ENCODE results near the gene SLC25A21.

Gene SLC25A21

DNA sequence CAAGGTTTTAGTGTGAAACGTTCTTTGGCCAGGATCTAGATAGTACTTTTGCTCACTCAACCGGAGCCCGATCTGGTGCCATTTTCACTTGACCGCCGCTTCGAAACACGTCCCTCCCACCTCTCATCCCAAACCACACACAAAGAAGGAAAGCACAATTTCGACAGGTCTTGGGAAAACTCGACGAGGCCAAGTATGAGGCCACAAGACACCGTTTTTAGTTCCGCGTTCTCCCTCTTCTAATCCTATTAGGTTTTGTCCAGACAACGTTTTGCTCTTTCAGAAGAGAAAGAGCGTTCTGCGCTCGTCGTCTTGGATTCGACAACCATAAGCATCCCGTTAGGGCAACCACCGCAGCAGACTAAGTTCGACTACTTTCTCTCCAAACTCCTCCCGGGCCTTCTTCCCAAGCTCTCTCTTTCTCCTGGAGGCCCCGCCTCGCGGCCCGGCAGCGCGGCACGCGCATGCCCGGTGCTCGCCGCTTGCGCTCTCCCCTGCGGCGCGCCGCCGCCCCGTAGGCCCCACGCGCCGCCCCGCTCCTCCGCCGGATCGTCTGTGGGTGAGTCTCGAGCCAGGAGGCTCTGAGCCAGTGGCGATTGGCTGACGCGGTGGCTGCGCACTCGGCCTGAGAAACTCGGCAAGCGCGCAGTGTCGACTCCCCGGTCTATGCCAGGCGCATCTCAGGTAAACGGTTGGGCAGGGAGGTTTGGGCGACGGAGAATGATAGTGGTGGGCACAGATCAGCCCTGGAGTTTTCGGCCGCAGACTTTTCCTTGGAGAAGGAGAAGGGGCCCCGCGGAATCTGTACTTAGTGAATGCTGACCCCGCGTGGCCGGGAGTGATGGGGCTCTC is 25.2 kb upstream of the SLC25A21 start, which contains the start of gene MIPOL1 (continued):
- TF ChIP-seq, protein P1, sequence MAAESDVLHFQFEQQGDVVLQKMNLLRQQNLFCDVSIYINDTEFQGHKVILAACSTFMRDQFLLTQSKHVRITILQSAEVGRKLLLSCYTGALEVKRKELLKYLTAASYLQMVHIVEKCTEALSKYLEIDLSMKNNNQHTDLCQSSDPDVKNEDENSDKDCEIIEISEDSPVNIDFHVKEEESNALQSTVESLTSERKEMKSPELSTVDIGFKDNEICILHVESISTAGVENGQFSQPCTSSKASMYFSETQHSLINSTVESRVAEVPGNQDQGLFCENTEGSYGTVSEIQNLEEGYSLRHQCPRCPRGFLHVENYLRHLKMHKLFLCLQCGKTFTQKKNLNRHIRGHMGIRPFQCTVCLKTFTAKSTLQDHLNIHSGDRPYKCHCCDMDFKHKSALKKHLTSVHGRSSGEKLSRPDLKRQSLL (tag by site-specific recombination; IDR thresholded peaks at IDR 0.05) = 0 out of 2 replicates have a peak, but pooled peaks have one; percentile 9
- TF ChIP-seq REPIN1 (tag by site-specific recombination; IDR thresholded peaks at IDR 0.05; ENCODE audit: low read depth) (0 out of 2 replicates have a peak, but pooled peaks have one; percentile 33), ZNF600 (tag by site-specific recombination; IDR thresholded peaks at IDR 0.05) (peak; percentile 81), ZNF155 (tag by site-specific recombination; IDR thresholded peaks at IDR 0.05) (no peak), IKZF3 (tag by site-specific recombination; IDR thresholded peaks at IDR 0.05) (peak; percentile 94), ZNF335 (tag by site-specific recombination; conservative IDR thresholded peaks at IDR 0.05) (peak; percentile 92), KLF16 (tag by site-specific recombination; IDR thresholded peaks at IDR 0.05) (peak; percentile 34; the same call in 1 of the 2 replicates), ZNF175 (tag by site-specific recombination; IDR thresholded peaks at IDR 0.05) (no peak), ZIC2 (tag by site-specific recombination; IDR thresholded peaks at IDR 0.05) (peak; percentile 26; the same call in 1 of the 2 replicates), ZNF623 (tag by site-specific recombination; IDR thresholded peaks at IDR 0.05) (no peak), KLF1 (tag by site-specific recombination; IDR thresholded peaks at IDR 0.05) (peak; percentile 28; the same call in 1 of the 2 replicates), ZNF596 (tag by site-specific recombination; IDR thresholded peaks at IDR 0.05) (peak; percentile 64; the same call in 1 of the 2 replicates), ZNF660 (tag by site-specific recombination; IDR thresholded peaks at IDR 0.05) (peak; percentile 59; the same call in 1 of the 2 replicates), ZSCAN30 (tag by site-specific recombination; IDR thresholded peaks at IDR 0.05) (peak; percentile 3; the same call in 1 of the 2 replicates), ZXDB (tag by site-specific recombination; IDR thresholded peaks at IDR 0.05) (peak; percentile 51), SP2 (tag by site-specific recombination; IDR thresholded peaks at IDR 0.05) (no peak), KLF10 (tag by site-specific recombination; IDR thresholded peaks at IDR 0.05) (no peak), ZNF585B (tag by site-specific recombination; IDR thresholded peaks at IDR 0.05) (no peak)
- TF ChIP-seq, protein P2, sequence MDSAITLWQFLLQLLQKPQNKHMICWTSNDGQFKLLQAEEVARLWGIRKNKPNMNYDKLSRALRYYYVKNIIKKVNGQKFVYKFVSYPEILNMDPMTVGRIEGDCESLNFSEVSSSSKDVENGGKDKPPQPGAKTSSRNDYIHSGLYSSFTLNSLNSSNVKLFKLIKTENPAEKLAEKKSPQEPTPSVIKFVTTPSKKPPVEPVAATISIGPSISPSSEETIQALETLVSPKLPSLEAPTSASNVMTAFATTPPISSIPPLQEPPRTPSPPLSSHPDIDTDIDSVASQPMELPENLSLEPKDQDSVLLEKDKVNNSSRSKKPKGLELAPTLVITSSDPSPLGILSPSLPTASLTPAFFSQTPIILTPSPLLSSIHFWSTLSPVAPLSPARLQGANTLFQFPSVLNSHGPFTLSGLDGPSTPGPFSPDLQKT (IDR thresholded peaks at IDR 0.05; ENCODE audit: borderline replicate concordance, low read depth, low read length) = no peak
- TF ChIP-seq, protein P3, sequence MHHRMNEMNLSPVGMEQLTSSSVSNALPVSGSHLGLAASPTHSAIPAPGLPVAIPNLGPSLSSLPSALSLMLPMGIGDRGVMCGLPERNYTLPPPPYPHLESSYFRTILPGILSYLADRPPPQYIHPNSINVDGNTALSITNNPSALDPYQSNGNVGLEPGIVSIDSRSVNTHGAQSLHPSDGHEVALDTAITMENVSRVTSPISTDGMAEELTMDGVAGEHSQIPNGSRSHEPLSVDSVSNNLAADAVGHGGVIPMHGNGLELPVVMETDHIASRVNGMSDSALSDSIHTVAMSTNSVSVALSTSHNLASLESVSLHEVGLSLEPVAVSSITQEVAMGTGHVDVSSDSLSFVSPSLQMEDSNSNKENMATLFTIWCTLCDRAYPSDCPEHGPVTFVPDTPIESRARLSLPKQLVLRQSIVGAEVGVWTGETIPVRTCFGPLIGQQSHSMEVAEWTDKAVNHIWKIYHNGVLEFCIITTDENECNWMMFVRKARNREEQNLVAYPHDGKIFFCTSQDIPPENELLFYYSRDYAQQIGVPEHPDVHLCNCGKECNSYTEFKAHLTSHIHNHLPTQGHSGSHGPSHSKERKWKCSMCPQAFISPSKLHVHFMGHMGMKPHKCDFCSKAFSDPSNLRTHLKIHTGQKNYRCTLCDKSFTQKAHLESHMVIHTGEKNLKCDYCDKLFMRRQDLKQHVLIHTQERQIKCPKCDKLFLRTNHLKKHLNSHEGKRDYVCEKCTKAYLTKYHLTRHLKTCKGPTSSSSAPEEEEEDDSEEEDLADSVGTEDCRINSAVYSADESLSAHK (tag by site-specific recombination; IDR thresholded peaks at IDR 0.05) = no peak
- TF ChIP-seq, protein P4, sequence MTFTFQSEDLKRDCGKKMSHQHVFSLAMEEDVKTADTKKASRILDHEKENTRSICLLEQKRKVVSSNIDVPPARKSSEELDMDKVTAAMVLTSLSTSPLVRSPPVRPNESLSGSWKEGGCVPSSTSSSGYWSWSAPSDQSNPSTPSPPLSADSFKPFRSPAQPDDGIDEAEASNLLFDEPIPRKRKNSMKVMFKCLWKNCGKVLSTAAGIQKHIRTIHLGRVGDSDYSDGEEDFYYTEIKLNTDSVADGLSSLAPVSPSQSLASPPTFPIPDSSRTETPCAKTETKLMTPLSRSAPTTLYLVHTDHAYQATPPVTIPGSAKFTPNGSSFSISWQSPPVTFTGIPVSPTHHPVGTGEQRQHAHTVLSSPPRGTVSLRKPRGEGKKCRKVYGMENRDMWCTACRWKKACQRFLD (tag by site-specific recombination; IDR thresholded peaks at IDR 0.05) = no peak
- TF ChIP-seq, protein P5, sequence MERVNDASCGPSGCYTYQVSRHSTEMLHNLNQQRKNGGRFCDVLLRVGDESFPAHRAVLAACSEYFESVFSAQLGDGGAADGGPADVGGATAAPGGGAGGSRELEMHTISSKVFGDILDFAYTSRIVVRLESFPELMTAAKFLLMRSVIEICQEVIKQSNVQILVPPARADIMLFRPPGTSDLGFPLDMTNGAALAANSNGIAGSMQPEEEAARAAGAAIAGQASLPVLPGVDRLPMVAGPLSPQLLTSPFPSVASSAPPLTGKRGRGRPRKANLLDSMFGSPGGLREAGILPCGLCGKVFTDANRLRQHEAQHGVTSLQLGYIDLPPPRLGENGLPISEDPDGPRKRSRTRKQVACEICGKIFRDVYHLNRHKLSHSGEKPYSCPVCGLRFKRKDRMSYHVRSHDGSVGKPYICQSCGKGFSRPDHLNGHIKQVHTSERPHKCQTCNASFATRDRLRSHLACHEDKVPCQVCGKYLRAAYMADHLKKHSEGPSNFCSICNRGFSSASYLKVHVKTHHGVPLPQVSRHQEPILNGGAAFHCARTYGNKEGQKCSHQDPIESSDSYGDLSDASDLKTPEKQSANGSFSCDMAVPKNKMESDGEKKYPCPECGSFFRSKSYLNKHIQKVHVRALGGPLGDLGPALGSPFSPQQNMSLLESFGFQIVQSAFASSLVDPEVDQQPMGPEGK (tag by site-specific recombination; IDR thresholded peaks at IDR 0.05) = 0 out of 2 replicates have a peak, but pooled peaks have one; percentile 49
- TF ChIP-seq, protein P6, sequence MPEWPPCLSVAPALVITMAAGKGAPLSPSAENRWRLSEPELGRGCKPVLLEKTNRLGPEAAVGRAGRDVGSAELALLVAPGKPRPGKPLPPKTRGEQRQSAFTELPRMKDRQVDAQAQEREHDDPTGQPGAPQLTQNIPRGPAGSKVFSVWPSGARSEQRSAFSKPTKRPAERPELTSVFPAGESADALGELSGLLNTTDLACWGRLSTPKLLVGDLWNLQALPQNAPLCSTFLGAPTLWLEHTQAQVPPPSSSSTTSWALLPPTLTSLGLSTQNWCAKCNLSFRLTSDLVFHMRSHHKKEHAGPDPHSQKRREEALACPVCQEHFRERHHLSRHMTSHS (tag by site-specific recombination; IDR thresholded peaks at IDR 0.05) = no peak
- TF ChIP-seq, protein P7, sequence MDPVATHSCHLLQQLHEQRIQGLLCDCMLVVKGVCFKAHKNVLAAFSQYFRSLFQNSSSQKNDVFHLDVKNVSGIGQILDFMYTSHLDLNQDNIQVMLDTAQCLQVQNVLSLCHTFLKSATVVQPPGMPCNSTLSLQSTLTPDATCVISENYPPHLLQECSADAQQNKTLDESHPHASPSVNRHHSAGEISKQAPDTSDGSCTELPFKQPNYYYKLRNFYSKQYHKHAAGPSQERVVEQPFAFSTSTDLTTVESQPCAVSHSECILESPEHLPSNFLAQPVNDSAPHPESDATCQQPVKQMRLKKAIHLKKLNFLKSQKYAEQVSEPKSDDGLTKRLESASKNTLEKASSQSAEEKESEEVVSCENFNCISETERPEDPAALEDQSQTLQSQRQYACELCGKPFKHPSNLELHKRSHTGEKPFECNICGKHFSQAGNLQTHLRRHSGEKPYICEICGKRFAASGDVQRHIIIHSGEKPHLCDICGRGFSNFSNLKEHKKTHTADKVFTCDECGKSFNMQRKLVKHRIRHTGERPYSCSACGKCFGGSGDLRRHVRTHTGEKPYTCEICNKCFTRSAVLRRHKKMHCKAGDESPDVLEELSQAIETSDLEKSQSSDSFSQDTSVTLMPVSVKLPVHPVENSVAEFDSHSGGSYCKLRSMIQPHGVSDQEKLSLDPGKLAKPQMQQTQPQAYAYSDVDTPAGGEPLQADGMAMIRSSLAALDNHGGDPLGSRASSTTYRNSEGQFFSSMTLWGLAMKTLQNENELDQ (tag by site-specific recombination; IDR thresholded peaks at IDR 0.05; ENCODE audit: low read depth) = no peak
- TF ChIP-seq, protein P8, sequence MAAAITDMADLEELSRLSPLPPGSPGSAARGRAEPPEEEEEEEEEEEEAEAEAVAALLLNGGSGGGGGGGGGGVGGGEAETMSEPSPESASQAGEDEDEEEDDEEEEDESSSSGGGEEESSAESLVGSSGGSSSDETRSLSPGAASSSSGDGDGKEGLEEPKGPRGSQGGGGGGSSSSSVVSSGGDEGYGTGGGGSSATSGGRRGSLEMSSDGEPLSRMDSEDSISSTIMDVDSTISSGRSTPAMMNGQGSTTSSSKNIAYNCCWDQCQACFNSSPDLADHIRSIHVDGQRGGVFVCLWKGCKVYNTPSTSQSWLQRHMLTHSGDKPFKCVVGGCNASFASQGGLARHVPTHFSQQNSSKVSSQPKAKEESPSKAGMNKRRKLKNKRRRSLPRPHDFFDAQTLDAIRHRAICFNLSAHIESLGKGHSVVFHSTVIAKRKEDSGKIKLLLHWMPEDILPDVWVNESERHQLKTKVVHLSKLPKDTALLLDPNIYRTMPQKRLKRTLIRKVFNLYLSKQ (tag by site-specific recombination; IDR thresholded peaks at IDR 0.05; ENCODE audit: borderline replicate concordance) = no peak
